Cortex of kidney (tissue), 1 donor: ENCODE data around the gene NLRP9.

Experiments used
- DNase-seq: peaks from one replicate; lab custom pipeline; 2025; lab: John Stamatoyannopoulos, UW

NLRP9 gene

DNA sequence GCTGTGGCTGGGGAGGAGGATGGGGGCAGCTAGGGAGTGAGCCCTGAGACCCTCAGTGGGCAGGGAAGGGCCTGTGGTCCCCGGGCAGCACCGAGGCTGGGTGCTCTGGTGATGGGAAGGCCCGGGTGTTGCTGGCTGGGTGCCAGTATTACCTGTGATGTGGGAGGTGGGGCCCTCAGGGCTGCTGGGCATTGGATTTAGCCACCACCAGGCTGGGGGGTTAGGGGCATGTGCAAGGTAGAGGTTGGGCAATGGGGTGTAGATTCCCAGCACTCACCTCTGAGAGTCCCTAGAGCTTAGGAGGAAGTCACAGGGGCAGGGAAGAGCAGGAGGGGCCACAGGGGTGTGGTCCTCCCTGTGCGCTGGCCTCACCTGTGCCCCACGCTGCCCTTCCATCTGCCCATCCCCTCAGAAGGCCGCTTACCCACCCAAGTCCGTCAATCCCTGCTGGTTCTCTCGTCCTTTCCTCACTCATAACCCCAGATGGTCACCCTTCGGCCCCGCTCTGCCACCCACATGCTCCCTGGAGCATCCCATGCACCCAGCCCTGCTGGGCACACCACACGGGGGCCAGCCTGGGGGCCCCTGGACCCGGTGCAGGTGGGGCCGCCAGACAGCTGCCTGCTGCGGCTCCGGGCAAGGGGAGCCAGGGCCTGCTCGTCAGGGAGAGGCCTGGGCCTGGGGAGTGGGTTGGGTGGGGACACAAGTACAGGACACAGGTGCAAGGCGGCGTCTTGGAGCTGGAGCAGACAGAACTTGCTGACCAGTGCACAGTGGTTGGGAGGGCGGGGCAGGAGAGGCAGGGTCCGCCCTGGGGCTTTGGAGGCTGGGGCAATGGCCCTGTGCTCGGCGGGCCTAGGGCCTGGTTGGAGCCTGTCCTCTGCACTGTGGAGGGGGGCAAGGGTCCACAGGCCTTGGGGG lies 50.7 kb downstream of the NLRP9 start:
- DNase-seq = no peak

DNA sequence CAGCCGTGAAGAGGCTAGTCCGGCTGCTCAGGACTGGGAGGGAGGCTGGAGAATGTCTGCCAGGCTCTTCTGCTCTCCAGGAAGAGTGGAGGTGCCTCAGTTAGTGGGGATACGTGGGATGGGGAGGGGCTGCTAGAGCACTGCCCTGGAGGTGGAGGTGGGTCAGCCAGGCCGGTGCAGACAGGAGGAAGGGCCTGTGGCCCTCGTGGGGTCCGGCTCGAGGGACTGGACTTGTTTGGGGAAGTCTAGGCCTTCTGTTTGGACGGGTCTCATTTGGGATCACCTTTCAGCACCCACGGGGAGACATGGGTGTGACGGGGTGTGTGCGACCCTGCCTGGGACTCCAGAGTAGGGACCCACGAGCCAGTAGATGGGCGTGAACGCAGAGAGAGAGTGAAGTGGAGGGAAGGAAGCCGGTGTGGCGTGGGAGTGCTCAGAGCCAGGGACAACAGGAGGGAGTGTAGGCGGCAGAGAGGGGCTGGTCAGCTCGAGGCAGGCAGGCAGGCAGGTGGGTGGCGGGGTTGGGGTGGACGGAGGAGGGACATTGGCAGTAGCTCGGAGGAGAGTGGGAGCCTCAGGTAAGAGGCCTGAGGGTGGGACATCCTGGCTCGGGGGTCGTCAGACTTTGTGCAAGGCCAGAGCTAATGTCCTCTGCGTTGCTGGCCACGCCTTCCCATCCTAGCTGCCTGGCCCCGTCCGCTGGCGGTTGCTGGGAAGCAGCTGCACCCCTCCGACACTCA lies 51.7 kb downstream of the NLRP9 start:
- no peak for DNase-seq

DNA sequence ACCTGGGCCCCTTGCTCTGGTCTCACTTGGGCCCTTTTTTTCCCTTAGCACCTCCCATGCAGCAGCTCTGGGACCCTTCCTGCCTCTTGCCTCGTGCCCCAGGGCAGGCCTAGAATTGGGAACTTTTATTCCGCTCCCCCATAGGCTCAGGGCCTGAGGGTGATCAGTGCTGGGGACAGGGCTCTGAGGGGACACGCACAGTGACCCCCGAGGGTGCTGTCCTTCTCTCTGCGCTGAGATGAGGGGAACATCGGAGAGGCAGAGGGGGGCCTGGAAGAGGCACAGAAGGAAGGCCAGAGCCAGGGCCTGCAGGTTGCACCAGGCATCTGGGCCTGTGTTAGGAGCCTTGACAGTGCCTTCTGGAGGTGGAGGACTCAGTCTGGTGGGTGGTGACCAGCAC lies 52.4 kb downstream of the NLRP9 start:
- no peak for DNase-seq

DNA sequence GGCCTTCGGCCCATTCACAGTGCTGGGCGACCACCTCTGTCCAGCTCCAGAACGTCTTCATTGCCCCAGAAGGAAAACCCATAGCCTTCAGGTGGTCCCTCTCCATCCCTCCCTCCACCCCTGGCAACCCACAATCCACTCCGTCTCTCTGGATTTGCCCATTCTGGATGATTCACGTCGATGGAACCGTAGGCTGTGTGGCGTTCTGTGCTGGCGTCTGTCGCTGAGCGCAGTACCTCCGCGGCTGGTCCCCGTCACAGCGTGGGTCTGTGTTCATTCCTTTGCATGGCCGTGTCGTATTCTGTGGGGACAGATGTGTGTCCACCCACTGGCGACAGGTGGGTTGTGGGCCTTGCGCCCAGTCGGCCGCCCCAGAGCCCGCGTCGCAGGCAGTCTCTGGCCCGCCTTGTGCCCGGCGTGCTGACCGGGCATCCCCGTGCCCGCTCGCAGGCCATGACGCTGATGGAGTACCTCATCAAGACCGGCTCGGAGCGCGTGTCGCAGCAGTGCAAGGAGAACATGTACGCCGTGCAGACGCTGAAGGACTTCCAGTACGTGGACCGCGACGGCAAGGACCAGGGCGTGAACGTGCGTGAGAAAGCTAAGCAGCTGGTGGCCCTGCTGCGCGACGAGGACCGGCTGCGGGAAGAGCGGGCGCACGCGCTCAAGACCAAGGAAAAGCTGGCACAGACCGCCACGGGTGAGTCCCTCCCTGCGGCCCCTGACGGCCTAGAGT lies 53.1 kb downstream of the NLRP9 start:
- DNase-seq = no peak

DNA sequence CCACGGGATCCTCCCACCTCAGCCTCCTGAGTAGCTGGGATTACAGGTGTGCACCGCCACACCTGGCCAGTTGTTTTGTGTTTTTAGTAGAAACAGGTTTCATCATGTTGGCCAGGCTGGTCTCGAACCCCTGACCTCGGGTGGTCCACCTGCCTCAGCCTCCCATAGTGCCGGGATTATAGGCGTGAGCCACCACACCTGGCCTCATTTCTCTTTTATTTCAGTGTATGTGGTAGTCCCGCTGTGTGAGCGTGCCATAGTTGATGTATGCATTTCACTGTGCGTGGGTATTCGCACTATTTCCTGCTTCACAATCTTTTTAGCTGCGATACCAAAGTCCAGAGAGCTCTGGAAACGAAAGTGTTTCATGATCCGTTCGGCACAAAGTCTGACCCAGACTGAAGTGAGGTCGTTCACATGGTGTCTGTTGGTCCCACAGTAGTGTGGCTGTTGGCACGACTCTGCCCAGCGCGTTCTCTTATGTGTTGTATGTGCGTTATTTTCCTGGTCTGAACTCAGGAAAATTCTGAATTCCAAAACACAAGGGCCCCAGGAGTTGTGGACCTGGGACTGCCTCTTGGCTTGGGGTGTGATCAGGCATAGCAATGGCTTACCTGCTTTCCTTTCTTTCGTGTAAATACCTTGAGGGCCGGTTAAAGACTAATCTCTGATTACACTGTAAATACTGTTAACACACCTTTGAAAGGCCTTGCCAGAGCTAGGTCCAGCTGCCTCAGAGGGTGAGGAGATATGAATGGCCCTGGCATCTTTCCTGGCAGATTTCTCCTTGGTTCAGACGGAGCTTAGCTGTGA lies 54.5 kb downstream of the NLRP9 start:
- DNase-seq = no peak

DNA sequence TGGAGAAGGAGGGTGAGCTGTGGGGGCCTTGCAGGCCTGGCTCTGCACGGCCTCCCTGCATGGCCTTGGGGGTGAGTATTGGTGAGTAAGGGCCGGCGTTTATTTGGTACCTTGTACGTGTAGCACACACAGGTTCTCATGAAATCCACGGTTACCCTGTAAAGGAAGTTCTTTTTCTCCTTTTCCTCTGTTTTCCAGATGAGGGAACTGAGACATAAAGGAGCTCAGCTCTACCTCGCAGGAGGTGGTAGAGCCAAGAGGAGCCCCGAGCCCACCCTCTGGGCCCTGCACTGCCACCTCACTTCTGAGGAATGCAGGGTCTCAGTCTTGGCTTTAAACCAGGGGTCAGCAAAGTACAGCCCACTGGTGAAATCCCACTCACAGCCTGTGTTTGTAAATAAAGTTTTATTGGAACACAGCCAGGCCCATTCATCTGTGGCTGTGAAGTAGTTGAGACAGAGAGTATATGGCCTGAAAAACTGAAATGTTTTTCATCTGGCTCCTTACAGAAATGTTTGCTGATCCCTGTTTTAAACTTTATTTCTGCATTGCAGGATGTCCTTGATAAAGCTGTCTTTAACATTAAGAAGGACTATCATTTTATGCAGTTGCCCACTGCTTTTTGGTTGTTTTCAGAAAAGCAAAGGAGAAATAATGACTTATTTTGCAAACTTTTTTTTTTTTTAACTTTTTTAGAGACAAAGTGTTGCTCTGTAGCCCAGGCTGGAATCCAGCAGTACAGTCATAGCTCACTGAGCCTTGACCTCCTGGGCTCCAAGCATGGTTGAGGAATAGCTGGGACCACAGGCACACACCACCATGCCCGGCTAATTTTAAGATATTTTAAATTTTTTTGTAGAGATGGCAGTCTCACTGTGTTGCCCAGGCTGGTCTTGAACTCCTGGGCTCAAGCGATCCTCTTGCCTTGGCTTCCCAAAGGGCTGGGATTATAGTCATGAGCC lies 56.8 kb downstream of the NLRP9 start:
- DNase-seq = no peak

DNA sequence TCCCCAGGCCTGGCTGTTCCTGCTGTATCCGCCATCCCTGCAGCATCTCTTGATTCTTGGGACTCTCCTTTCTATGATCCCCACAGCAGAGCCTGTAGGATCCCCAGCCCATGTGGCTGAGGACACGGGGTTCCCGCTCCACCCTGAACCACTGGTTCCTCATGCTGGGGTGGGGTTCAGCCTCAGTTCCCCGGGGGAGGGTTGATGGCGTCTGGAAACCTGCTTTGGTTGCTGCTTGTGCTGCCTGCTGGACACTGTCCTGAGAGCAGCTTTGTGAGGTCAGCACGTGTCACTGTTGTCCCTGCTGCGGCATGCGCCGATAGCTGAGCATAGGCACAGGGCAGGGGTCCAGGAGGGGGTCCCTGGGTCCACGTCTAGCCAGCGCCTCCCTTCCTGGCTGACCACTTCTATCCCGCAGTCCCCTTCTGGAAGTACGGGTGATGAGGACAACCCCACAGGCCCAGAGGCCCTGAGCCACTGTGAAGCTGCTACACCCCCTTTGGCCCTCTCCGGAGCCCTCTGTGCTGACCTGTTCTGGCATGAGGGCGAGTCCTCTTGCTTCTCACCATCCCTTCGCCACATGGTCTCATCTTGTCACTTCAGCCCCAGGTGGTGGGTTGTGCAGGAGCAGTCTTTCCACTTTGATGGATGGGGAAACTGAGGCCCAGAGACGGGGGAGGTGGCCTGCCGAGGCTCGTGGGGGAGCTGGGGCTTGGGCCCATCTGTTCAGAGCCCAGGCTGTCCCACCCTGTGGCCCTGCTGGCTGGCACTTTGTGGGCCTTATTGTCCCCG lies 57.7 kb downstream of the NLRP9 start:
- DNase-seq = no peak

DNA sequence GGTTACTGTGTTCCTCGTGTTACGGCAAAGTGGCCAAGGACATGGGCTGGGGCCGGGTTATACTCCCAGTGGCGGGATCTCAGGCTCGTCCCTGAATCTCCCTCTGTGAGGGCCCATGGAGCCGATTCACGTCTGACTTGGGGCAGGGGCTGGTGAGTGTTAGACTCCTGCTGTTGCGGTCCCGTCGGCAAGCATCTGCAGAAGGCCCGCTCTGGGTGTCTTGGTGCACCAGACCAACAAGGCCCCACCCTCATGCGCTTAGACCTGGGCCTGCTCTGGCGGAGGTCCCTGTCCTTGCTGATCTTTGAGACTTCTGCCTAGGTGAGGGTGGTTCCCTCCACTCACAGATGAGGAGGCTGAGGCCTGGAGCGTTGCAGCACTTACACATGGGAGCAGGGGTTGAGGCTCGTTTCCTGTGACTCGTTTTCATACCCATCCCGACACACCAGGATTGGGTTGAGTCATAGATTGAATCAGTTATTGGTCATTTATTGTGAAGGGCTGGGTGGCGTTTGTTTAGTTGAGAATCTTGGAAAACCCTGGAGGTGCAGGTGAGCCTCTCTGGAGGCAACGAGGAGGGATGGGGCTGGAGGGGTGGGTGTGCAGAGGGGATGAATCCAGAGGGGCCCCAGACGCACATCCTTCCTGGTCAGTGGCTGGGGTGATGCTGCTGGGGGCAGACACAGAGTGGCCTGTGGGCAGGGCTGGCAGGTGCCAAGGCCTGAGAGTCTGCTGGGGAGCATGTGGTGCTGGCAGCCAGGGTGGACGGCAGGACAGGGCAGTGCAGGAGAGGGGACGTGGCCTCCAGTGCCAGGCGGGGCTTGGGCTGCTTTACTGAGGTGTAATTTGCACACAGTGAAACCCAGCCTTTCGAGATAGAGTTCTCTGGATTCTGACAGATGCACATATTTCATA lies 58.6 kb downstream of the NLRP9 start:
- no peak for DNase-seq

DNA sequence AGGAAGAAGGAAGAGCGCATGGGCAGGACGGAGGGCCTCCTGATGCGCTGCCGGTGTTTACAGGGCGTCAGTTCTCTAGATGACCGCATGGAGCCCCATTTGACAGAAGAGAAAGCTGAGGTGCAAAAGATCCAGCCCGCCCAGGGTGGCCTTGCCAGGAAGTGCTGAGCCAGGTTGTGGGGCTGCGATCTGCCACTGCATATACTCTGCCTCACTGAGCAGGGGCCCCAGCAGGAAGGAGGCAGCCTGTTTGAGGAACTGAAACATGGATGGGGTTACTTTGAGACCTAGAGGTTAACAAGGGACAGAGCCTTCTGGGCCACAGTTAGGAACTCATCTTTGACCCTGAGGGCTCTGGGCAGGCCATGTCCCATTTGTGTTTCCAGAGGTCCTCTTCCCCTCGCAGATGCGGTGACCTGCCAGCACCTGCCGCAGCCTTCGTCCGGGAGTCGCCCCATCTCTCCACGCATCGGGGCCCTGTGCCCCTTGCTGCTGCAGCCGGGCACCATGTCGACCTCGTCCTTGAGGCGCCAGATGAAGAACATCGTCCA lies 60.0 kb downstream of the NLRP9 start:
- DNase-seq = no peak

DNA sequence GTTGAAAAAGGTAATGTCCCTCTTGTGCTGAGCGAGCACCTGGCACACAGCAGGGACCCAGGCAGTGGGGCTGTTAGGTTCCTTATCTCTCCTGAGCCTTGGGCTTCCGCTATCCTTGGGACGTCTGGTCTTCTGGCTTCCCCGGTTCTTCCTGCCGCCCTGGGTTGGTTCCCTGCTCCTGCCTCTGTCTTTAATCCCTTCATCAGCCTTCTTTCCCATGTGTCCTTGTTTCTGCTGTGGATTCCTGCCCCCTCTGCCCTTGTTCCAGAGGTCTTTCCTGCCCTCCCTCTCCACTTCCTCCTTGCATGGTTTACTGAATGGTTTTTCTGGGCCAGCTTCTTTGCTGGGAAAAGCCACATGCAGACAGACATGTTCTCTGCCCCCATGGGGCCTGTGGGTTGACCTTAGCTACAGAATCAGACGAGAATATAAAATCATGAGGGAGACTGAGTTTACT lies 60.6 kb downstream of the NLRP9 start:
- no peak for DNase-seq

DNA sequence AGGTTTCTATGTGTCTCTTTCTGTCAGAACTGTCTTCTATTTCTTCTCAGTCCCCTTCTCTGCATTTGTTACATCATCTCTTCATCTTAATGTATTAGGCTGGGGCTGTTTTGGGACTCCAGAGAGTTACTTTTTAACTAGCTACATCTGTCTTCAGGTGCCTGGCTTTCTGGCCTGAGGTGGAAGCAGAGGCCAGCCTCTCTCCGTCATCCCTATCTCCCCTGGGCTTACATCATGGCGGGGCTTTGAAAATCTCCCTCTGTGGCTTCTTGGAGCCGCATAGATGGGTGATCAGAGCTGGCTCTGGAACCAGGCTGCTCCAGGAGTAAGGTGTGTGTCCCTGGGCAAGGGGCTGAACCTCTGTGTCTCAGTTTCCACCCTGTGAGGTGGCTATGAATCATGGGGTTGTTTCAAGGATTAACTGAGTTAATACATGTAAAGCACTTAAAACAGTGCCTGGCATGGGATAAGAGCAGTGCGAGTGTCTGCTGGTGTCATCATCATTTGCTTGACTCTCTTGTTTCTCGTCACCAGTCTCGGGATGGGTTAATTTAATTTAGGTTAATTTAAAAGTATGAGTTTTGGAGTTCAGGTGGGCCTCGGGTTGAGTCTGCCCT lies 61.2 kb downstream of the NLRP9 start:
- DNase-seq = no peak

DNA sequence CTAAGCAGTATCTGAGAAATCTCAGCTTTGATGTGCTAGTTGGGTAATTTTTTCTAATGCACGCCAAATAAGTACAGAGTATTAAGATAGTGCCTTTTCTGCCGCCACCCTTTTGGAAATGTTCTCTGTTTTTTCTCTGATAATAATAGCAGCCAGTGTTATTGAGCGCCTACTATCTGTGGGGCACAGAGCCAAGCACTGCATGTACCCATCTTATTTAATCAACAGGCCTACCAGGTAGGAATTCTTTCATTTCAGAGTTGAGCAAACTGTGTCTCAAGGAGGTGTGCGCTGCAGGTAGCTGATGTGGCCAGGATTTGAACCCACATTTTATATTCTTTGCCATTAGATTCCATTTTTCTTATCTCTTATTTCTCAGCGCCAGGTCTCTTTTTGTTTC lies 61.8 kb downstream of the NLRP9 start:
- DNase-seq = no peak

DNA sequence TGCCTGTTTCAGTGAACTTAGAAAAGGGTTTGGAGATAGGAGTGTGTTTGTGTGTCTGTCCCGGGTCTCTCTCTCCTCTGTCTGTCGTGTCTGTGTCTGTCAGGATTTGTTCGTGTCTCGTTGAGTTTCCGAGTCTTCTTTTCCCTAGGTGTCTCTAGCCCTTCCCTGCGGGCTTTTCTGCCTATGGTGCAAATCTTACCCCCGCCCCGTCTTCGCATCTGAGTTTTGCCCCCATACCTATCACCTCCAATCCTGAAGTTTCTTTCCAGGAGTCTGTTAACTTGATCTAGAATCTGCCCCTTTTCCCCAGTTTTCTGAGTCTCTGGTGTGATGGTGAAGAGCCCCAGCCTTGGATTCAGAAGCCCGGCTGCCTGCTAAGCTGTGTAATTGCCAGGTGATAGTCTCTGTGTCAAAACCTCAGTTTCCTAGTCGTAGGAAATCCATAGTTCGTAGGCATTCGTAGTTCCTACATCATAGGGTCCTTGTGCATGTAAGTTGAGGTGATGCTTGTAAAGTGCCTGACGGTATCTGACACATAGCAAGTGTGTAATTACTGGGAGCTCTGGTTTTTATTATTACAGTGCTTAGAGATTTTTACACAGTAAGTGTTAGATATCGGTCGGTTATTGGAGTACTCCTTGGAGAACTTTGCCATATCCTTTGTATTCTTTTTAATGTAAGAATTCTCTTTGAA lies 62.4 kb downstream of the NLRP9 start:
- DNase-seq = no peak

DNA sequence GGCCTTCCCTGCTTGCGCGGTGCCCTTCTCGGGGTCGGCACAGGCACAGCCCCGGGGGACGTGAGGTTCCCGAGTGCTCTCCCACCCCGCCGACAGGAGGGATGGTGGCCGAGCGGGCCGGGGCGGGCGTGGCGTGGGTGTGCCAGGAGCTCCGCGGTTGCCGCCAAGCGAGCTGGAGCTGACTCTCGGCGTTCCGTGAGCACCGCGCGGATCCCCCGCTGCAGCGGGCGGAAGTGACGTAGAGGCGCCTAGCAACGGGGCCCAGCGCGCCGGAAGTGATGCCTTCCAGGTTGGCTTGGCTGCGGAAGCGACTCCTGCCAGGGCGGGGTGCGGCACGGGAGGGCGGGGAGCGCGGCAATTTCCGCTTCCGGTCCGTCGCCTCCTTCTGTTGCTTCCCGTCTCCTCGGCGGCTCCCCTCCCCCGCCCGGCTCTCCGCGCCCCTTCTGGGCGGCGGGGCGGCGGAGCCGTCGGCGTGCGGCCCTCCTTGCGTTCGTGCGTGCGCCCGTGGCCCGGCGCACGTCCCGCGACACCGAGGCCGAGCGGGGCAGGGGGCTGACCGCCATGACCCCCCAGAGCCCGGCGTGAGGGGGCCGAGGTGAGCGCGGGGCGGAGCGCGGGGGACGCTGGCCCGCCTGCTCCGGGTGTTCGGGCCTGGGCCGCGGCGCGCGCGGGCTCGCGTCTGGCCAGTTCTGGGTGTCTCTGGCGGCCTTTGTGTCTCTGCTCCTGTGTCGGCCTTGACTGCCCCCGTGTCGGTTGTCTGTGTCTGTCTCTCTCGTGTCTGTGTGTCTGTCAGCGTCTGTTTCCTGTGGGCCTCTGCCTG lies 63.2 kb downstream of the NLRP9 start, which contains the start of gene EPN1:
EPN1 (plus strand) TSS at position 386 of the 820 bp plus-strand sequence. CDS start 3,402 bp downstream, outside the sequence.
- no peak for DNase-seq

DNA sequence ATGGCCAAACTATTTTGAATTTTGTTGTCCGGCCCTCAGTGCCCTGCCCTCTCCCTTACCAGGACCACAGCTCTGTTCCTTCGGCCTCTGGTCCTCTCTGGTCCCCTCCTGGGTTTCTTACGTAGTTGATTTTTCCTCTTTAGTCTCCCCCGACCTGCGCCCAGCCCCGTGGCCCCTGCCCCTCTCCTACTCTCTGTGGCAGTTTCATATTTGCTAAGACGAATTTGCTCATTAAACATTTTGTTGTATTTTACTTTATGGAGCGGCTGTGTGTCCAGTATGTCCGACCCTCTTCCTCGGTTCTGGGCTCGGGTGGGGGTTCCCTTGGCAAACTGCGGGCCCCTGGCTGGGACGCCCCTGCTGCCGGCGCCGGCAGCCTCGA lies 63.8 kb downstream of the NLRP9 start:
- DNase-seq = no peak

DNA sequence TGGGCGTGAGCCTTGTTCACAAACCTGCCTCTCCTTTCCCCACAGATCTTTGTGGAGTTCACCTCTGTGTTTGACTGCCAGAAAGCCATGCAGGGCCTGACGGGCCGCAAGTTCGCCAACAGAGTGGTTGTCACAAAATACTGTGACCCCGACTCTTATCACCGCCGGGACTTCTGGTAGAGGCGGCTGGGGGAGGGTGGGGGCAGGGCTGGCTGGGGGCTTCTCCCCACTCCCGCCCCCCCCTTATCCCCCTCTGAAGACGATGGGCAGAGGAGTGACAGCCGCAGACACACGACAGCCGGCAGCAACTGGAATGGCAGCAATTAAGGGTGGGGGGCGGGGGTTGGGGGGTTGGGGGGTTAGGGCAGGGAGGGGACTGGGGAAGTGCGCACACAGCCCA lies 64.3 kb downstream of the NLRP9 start:
- no peak for DNase-seq
